Astrocyte of the hippocampus (primary cell): ENCODE data around the gene KRT222.

Source experiments
- DNase-seq: peaks from one replicate; pipeline ENCODE4 v3.0.0; 2011; ENCODE audit warnings: low read depth, low spot score

The KRT222 gene

GRCh38 chr17:40658396-40658795, 6.6 kb downstream of the KRT222 start:
- DNase-seq: no peak

GRCh38 chr17:40651939-40652338, 13.0 kb downstream of the KRT222 start:
- no peak for DNase-seq

- no peak for DNase-seq
Measured at GRCh38 chr17:40648384-40648968, 16.5 kb downstream of the KRT222 start.

- peak; percentile 87 for DNase-seq
Measured at GRCh38 chr17:40647624-40648383, 17.2 kb downstream of the KRT222 start, which contains the start of gene SMARCE1. Gene SMARCE1 (minus strand): TSS chr17:40647818. CDS start chr17:40645802, 2,016 bp downstream.

- DNase-seq: no peak
Measured at GRCh38 chr17:40646791-40647623, 18.0 kb downstream of the KRT222 start.

- no peak for DNase-seq
Measured at GRCh38 chr17:40645943-40646342, 19.0 kb downstream of the KRT222 start.

GRCh38 chr17:40645291-40645690, 19.7 kb downstream of the KRT222 start:
- no peak for DNase-seq

GRCh38 chr17:40637931-40638330, 27.0 kb downstream of the KRT222 start:
- no peak for DNase-seq

- no peak for DNase-seq
Measured at GRCh38 chr17:40633871-40634270, 31.1 kb downstream of the KRT222 start.

- no peak for DNase-seq
Measured at GRCh38 chr17:40632216-40632615, 32.8 kb downstream of the KRT222 start.

GRCh38 chr17:40629842-40630241, 35.1 kb downstream of the KRT222 start:
- DNase-seq: no peak

- no peak for DNase-seq
Measured at GRCh38 chr17:40625311-40625710, 39.7 kb downstream of the KRT222 start.

GRCh38 chr17:40623419-40624210, 41.4 kb downstream of the KRT222 start:
- DNase-seq: no peak

- DNase-seq: no peak
Measured at GRCh38 chr17:40622509-40622928, 42.5 kb downstream of the KRT222 start.

GRCh38 chr17:40621578-40621977, 43.4 kb downstream of the KRT222 start:
- no peak for DNase-seq

GRCh38 chr17:40621019-40621418, 44.0 kb downstream of the KRT222 start:
- DNase-seq: no peak

GRCh38 chr17:40618754-40619625, 46.0 kb downstream of the KRT222 start:
- DNase-seq: no peak

GRCh38 chr17:40617678-40618240, 47.2 kb downstream of the KRT222 start:
- no peak for DNase-seq

GRCh38 chr17:40616592-40616991, 48.4 kb downstream of the KRT222 start:
- DNase-seq: no peak

GRCh38 chr17:40615841-40616476, 49.0 kb downstream of the KRT222 start:
- DNase-seq: no peak
